HT-29 (cell line): ENCODE measurements around the gene SLC10A6. TPM values are rescaled to one million over a fixed set of nuclear protein-coding genes. Genes with fewer than 3 reads are reported as not detected.
"Not testable (repeated sequence)": the region's sequence is repeated elsewhere in the genome, so short reads cannot be mapped to it uniquely, and the experiment has no call there.

Experiments used
- DNase-seq: peaks from one replicate; pipeline ENCODE4 v3.0.0-alpha.2; 2015; ENCODE audit warnings: low spot score
- total RNA-seq: library from RNA; depleted of rRNA; stranded (reverse); fragments of >200 nt; shearing (Covaris generic); gene quantifications from 2 replicates; pipeline ENCODE4 v1.2.3, GENCODE V29; 2014; rRNA removed

SLC10A6 gene, protein sequence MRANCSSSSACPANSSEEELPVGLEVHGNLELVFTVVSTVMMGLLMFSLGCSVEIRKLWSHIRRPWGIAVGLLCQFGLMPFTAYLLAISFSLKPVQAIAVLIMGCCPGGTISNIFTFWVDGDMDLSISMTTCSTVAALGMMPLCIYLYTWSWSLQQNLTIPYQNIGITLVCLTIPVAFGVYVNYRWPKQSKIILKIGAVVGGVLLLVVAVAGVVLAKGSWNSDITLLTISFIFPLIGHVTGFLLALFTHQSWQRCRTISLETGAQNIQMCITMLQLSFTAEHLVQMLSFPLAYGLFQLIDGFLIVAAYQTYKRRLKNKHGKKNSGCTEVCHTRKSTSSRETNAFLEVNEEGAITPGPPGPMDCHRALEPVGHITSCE
- total RNA-seq, result not detected in 2 replicates

DNA sequence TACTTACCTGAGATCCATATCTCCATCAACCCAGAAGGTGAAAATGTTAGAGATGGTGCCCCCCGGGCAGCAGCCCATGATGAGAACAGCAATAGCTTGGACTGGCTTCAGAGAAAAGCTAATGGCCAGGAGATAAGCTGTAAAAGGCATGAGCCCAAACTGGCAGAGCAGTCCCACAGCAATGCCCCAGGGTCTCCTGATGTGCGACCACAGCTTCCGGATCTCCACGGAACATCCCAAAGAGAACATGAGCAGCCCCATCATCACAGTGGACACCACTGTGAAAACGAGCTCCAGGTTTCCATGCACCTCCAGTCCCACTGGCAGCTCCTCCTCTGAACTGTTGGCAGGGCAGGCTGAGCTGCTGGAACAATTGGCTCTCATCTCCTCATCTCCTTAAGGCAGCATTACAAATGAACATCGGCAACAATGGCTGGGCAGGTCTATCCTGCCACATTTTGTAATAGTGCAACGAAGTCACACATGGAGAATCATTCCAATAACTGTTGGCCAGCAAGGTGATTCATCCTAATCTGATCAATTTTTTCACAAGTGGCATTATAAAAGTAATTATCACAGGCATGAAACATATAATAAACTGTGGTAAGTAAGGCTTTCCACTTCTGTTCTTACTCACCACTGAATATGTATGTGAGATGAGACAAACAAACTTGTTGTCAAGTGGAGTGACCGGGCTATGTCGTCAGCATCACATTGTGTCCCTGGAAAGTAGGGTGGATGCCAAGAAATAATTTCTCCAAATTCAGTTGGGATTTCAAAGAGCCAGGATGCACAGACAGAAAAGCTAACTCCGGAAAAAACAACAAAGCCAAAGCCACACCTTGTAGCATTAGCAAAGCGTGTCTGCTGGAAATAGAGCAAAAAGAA, at the start of gene SLC10A6:
TSS of gene SLC10A6 (minus strand) at position 653 of the 888 bp plus-strand sequence. CDS start at position 384, 269 bp downstream.
- DNase-seq, result no peak

GRCh38 chr4:86898562-86898961, 49.4 kb upstream of the SLC10A6 start:
- peak; percentile 56 for DNase-seq

DNA sequence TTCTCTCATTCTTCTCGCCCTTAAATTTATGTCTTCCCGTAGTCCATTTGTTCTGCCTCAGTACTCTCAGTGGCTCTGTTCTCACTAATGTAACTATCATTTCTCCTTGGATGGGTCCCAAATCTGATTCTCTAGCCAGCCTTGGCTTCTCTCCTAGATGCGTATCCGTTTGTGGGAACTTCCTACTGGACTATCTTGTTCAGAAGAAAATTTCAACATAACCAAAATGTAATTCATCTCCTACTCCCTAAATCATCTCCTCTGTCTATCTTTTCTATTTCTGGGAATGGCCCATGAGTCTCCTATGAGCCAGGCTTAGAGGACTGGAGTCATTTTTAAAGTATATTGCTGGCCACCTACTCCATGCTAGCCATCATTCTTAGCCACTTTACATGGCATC, 47.4 kb upstream of the SLC10A6 start:
- DNase-seq, result no peak

DNA sequence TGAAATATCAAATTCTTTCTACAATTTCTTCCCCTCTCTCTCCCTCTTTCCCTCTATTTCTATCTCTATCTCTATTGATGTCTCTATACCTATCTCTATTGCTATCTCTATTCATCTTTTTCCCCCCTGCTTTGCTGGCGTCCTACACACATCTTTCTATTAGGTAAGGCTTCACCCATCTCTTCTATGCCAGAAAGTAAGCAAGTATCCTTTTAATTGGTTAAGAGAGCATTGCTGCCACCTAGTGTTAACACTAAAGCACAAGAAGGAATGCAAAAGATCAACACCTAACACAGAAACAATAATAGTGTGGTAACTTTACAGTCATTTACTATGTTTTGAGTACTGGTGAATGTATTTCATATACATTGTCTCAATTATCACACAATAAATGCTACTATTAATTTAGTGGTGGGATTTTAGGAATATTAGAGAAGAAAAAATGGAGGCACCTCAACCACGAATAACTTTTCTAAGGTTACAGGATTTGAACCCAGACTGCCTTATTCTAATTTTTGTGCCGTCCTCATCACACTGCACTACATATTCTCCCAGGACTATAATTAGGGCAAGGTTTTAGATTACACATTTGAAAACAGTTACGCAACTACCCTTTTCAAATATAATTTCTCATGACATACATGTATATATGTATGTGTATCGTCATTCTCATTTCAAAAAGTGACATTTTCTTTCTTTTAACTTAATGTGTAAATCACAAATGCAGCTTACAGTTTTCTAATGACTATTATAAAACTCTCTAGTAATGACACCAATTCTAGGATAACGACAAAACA, 46.7 kb upstream of the SLC10A6 start:
- peak; percentile 83 for DNase-seq

DNA sequence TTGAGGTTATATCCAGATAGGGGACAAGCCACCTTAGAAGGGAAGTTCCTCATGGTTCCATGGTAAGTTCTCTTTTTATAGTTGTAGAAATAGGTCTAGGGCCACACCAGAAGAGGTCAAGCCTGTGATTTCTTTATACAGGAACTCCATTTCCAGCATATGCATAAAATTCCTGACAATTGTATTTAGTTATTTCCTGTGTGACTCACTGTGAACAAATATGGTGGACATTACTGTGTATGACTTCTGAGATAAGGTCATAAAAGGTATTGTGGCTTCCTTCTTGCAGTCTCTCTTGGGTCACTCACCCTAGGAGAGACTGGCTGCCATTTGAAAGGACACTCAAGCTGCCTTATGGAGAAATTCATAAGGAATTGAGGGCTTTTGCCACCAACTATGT, 45.3 kb upstream of the SLC10A6 start:
- peak; percentile 35 for DNase-seq

- DNase-seq, result no peak
Observed at GRCh38 chr4:86893136-86893535, 44.0 kb upstream of the SLC10A6 start.

DNA sequence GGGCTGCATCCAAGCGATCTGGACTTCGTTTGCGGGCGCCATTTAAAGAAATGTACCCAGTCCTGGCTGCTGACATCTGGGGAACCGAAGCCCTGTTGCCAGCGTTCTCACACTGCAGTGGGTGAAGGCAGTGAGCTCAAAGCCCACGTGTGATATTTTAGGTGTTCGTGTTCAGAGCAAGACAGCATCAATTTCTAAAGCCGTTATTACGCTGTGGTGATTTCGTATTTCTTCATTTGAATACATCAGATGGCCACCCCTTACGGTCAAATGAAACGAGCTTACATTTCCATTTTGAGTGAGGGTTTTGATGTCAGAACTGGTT, 43.4 kb upstream of the SLC10A6 start:
- DNase-seq, result no peak

DNA sequence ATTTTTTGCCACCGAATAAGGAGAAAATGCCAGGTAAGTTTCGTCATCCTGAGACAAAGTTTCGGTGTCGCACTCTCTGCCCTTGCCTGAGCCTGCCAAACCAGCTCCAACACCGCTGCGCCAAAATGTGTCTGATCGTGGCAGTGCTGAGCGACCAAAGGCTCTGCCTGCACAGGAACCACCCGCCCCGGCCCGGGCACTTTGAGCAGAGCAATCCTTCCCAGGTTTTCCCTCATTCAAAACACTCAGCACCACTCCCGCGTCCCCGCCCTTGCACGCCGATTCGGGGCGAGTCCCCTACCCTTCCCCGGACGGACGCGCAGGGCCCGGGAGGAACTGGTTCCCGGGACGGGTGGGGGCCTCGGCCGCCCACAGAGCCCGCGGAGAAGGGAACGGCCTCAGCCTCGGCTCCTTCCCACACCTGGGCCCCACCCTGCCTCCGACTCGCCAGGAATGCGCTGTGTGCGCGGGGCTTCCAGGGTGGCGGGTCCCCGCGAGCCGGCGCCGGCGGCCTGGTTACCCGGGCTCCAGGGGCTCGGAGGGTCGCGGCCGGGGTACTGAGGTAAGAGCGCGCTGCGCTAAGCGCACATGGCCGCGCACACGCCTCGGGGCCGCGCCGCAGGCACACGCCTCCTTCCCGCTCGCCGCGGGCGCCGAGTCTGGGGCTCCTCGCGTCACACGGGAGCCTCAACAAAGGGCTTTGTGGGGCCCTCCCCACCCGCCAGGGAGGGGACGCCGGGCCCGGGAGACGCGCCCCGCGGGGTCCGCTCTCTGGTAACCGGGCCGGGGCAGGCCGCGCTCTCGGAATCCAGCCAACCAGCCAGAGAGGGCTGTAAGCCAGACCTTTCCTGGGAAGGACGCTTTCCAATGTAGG, 42.8 kb upstream of the SLC10A6 start, which contains the start of gene C4orf36:
TSS of gene C4orf36 (minus strand) at position 661 of the 874 bp plus-strand sequence. CDS start 902 bp downstream, outside the sequence.
- peak; percentile 86 for DNase-seq

GRCh38 chr4:86890790-86891189, 41.6 kb upstream of the SLC10A6 start:
- peak; percentile 10 for DNase-seq

- no peak for DNase-seq
Observed at GRCh38 chr4:86879641-86880040, 30.5 kb upstream of the SLC10A6 start.

DNA sequence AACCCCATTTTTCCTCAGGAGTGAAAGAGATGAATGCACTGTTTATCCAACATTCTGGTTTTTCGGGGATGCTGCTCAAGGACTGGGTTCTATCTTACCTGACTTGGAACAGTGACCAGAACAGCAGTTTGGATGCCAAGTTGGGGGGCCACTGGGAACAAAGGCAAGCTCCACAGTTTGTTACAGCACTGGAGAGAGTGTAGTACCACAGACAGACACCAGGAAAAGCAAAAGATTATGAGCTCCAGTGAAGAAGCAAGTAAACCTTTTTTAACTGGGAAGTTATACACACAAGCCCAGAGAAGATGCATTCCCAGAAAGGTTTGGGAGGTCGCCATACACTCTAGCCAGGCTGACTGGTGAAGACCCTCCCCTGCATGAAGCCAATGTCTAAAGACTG, 29.5 kb upstream of the SLC10A6 start:
- DNase-seq, result no peak

- DNase-seq, result no peak
Observed at GRCh38 chr4:86876894-86877685, 27.9 kb upstream of the SLC10A6 start.

DNA sequence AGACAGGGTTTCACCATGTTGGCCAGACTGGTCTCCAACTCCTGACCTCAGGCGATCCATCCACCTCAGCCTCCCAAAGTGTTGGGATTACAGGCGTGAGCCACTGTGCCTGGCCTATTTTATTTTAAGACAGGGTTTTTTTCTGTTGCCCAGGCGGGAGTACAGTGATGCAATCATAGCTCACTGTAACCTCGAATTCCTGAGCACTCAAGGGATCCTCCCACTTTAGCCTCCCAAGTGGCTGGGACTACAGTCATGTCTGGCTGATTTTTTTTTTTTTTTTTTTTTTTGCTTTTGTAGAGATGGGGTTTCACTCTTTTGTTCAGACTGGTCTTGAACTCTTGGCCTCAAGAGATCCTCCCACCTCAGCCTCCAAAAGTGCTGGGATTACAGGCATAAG, 26.3 kb upstream of the SLC10A6 start:
- DNase-seq, result not testable (repeated sequence)

GRCh38 chr4:86872135-86872534, 23.0 kb upstream of the SLC10A6 start:
- no peak for DNase-seq

DNA sequence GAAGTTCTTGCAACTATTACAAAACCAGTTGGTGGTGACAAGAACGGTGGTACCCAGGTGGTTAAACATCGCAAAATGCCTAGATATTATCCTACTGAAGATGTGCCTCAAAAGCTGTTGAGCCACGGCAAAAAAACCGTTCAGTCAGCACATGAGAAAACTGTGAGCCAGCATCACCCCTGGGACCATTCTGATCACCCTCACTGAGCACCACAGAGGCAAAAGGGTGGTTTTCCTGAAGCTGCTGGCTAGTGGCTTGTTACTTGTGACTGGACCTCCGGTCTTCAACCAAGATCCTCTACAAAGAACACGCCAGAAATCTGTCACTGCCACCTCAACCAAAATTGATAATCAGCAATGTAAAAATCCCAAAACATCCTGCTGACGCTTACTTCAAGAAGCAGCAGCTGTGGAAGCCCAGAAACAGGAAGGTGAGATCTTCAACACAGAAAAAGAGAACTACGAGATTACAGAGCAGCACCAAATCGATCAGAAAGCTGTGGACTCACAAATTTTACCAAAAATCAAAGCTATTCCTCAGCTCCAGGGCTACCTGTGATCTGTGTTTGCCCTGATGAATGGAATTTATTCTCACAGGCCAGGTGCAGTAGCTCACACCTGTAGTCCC, 21.4 kb upstream of the SLC10A6 start:
- DNase-seq, result no peak

- no peak for DNase-seq
Observed at GRCh38 chr4:86857341-86858052, 8.3 kb upstream of the SLC10A6 start.

DNA sequence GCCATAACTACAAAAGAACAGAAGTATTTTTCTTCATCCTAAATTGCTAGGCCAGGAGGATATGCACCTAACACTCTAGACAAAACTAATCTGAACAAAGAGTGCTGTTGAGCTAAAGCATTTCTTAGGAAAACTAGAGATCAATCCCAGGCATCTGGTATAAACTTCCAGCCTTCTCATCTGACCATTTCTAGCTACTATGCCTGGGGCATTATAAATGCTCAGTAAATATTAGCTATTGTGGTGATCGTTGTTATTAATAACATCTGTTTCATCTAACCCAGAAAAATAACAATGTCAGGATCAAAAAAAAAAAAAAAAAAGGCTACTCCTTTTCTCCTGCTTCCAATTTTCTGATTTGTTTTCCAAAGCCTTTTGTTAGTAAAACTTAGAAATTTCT, 7.7 kb upstream of the SLC10A6 start:
- DNase-seq, result no peak

DNA sequence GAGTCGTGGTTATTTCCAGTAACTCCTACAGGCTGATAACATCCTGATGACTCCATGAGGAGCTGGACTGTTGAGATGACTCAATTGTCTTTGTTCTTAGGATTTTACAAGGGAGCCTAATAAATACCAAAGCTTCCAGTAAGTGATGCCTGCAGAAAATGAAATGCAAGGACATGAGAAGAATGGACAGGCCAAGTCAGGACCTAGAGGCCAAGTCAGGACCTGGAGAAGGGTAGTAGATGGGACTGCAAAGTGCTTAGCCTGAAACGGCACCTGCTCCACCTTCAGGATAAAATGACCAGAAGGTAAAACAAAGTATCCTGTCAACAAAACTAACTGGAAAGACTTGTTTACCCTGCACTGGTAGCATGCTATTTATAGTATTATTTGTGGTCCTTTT, 6.4 kb upstream of the SLC10A6 start:
- peak; percentile 68 for DNase-seq

DNA sequence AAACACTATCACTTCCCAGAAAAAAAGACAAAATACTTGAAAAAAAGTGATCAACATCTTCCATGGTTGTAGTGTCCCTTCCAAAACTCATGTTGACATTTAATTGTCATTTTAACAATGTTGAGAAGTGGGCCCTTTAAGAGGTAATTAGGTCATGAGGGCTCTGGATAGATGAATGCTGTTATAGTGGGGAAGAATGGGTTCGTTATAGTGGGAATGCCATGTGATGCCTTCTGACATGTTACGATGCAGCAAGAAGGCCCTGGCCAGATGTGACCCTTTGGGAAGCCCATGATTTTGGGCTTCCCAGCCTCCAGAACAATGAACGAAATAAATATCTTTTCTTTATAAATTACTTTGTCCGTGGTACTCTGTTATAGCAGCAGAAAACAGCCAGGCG, 4.0 kb upstream of the SLC10A6 start:
- no peak for DNase-seq
